ENCODE measurements around the gene H3-3A.
A peak's percentile ranks its signal among the peaks of the same experiment; 100 is the strongest.

H3-3A gene

DNA sequence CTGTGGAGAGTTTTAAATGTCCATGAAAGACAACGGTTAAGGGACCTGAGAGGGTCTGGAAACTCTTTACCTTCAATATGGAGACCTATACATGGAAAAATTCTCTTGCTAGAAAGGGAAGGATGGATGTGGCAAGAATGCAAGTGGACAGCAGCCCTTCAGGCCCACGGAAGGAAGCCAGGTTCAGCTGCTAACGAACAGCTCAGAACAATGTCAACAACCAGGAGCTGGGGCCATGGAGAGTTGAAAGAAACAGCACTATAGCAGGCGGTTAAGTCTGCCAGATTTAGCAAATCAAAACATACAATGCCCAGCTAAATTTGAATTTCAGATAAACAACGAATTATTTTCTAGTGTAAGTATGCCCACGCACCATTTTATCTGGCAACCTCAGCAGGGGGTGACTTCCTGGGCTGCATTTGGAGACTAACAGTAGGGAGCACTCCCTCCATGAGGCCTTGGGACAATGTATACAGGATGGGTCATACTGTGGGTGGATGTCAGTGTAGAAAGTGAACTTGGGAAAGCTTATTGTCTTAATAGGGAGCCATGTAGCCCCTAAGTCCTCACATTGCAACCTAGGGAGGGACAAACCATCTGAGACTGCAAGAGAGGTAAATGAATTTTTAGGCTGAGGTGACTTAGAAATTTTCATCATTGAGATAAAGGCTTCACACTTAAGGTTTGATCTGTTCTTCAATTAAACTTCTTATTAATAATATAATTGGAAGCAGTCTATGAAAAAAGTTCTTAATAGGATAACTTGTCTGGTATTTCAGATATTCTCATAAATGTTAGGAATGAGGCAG is 7.8 kb upstream of the H3-3A start:
- no peak for DNase-seq

DNA sequence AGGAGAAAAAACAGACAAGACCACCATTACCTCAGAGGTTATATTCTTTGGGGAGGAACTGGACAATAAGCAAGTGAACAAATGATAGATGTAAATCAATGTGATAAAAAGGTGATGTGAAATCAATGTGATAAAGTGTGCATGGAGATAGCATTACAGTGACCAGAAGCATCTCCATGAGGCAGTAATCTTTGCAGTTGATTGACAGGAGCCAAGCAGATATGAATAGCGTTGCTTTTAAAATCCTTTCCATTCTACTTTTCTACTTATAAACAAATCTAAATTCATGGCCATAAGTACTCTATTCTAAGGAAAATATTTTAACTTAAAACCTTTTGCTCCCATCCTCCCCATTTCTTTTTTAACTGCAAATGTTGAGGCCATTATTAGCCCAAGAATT is 2.8 kb upstream of the H3-3A start:
- no peak for DNase-seq

DNA sequence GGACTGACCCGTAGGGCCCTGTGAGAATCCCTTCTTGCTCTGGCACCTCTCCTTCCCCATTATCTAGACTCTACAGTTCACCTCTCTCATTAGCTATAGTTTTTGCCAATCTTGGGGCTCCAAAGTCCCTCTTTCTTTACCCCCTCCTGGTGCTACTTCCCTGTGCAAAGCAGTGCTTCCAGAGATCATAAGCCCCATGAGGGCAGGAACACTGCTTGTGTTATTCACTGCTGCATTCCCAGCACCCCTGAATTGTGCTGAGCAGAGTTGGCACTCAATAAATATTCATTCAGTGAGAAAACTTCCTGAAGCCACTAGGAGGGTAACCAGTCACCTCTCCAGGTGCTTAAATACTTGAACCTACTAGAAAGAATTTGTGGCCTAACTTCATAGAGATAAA is 2.1 kb upstream of the H3-3A start:
- no peak for DNase-seq

DNA sequence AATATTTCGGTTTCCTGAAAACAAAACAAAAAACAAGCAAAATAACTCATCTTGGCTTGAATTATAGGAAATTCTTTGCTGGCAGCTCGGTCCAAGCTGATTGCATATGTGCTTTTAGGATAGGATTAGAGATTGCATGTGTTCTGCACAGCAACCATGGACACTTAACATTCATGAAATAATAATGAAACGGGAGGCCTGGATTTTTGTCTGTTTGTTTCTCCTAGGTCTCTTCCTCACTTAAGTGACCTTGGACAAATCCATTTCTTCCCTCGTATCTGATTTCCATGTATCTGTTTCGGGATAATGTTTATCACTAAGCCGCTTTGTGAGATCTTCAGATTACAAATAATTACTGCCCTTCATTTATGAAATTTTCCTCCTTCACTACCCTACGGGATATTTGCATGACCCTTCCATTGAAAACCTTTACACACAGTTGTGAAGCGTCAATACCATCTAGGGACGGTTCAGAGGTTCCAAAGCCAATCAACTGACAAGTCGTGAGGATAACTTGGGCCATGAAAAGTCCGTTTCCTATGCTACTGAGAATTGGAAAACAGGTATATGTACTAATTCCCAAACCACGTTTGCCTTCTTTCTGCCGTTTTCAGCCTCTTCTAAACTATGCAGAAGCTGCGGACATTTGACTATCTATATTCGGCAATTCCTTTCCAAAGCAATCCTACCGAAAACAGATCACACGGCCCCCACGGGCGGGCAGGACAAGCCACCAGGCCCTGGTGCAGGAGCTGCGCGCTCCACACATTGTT is 1.3 kb upstream of the H3-3A start:
- DNase-seq = no peak

DNA sequence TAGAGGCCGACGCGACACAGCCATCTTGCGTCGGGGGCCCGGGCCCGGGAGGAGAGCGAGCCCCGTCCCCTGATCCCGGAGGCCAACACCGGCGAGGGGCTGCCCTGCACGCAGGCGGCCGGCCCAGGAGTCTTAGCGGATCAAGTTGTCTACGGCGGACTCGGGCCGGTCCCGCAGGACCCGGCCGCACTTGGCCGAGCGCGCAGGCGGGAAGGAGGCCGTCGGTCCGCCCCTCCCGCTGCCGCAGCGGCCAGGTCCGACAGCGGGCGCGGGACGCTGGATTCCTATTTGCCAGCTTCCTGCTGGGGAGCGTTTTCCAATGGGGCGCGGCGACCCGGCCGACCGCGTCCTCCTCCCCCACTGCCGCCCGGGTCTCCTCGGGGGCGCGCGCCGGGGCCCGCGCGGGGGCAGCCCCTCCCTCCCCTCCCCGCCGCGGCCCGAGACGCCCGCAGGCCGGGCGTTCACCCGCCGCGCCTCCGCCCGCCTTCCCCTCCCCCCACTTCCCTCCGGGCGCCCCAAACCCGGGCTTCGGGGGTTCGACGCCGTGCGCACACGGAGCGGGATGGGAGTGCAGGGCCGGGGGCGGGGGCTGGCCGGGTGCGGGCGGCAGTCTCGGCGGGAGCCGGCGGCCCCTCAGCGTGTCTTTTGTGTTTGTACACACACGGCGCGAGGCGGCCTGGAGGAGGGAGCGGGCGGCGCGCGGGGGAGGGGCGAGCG is 517 bp upstream of the H3-3A start:
- peak; percentile 66 for DNase-seq

DNA sequence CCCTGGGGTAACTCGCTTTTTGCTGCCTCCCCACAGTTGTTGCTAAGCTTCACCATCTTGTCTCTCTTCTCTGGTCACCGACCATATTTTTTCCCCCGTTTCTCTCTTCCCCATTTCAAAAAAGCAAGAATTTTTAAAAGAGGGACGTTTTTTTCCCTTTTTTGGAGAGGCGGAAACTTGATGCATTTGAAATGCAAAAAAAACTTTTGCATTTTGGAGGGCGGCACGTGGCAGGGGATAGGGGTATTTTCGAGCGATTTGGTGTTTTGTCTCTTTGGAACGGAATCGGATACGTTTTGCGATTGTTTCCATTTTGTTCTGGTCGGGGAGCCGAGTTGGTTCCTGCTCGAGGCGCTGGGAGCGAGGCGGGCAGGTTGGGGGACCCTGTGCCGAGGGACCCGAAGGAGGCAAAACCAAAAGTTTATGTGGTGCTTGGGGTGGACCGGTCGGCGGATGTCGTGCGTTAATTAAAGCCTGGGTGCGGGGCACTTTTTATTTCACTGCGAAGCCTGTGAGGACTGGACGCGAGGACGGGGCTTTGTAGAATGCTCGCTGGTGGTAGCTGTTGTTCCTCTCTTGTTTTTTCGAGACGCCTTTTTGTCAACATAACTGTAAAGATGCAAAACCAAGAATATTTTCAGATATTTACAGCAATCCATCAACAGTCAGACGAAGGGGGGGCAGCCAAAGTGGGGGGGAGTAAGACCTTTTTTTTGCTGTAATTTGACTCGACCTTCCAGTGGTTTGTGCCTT is 884 bp downstream of the H3-3A start:
- DNase-seq = peak; percentile 52

DNA sequence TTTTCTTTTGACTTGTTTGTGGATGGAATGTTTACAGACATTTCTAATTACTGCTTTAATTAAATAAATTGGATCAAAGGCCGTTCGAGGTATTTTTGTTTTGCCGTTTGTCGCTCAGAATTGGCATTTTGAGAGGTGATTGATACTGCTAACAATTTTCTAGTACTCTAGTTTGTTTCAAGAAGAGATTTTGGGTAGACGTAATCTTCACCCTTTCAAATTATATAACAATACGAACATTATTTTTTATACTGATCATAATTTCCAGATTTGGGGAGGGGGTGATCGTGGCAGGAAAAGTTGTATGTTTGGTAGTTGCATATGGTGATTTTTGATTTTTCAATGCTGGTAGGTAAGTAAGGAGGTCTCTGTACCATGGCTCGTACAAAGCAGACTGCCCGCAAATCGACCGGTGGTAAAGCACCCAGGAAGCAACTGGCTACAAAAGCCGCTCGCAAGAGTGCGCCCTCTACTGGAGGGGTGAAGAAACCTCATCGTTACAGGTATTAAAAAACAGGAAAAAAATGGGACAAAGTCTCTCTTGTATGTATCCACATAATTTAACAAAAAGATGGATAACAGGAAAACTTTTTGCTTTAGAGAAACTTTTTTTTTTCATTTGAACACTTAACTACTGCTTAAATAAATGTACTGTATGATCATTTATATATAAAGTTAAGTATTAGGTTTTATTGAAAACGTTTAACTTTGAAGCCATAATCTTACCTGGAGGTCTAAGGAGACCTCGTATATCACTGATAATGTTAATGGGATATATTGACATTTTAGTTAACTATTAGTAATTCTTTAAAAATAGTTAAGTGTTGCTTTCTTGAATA is 1.7 kb downstream of the H3-3A start:
- no peak for DNase-seq

DNA sequence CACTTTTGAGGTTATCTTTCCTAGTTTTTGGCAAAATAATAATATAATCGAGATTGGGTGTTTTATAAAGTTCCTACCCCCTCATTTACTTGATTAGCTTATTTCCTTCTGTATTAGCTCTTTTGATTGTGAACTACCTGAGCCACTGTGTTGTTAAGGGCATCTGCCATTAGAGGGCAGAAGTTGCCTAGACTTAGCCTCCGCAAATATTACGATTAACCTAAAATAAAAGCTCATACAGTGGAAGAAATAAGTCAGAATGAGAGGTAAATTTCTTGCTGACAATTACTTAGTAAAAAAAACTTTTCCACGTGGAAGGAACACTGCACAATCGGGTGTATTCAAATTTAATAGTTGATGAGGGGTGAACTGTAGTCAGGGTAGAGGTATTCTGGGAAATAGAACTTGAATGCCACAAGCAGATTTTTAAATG is 2.3 kb downstream of the H3-3A start:
- peak; percentile 56 for DNase-seq

DNA sequence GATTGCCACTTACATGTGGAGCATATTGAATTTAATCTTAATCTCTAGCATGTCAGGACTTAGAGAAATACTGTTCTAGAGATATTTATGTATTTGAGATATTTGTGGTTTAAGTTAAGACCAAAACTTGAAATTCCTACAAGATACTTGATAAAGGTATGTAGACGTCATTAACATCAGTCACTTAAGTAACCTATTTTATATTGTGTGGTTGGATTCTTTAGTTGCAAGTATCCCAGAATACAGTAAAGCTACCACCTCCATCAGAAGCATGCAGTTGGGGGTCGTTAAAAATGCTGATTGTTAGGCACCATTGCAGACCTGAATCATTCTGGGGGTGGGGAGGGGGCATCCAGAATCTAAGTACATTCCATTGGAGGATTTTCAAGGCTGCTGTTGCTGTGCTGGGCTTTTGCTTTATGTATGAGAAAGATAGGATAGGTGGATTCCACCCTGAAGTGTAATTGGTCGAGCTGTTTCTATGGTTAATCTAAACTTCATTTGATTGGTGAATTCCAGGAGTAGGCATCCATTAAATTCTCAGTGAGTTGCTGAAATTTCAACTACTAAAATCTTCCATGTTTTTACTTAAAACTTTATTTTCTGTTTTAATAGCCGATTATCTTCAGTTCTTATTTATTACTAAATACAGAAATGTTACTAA is 4.0 kb downstream of the H3-3A start:
- DNase-seq = no peak

DNA sequence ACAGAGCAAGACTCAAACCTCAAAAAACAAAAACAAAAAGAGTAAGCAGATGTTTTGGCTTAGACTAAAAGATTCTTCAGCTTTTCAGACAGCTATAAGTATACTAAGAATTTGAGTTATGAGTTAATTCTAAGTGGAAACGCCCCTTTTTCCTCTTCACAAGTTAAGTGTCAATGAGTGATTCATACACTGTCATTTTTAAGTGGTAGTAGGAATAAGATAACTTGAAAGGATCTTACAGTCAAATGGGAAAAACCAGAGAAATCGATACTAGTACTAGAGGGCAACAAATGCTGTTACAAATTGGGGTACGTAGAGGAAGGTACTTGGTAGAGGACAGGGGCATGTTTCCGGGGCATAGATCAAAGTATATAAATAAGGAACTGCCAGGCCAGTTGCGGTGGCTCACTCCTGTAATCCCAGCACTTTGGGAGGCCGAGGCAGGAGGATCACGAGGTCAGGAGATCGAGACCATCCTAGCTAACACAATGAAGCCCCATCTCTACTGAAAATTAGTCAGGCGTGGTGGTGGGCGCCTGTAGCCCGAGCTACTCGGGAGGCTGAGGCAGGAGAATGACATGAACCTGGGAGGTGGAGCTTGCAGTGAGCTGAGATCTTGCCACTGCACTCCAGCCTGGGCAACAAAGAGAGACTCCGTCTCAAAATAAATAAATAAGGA is 7.4 kb downstream of the H3-3A start:
- DNase-seq = no peak

DNA sequence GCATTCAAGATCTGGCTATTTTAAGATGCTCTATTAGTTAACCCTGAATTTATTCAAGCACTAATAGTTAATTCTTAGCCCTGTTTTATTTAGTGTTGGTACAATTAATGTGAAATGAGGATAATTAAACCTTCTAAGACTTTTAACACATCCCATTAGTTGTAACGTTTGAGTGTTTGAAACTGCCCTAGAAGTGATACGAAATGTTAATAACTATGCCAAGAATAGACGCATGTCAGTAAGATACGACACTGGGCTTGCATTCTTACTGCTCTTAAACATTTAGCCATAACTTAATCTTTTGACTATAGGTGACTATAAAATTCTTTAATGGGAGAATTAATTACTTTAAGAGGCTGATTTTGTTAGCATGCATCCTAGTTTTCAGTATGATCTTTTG is 9.8 kb downstream of the H3-3A start:
- DNase-seq = no peak

DNA sequence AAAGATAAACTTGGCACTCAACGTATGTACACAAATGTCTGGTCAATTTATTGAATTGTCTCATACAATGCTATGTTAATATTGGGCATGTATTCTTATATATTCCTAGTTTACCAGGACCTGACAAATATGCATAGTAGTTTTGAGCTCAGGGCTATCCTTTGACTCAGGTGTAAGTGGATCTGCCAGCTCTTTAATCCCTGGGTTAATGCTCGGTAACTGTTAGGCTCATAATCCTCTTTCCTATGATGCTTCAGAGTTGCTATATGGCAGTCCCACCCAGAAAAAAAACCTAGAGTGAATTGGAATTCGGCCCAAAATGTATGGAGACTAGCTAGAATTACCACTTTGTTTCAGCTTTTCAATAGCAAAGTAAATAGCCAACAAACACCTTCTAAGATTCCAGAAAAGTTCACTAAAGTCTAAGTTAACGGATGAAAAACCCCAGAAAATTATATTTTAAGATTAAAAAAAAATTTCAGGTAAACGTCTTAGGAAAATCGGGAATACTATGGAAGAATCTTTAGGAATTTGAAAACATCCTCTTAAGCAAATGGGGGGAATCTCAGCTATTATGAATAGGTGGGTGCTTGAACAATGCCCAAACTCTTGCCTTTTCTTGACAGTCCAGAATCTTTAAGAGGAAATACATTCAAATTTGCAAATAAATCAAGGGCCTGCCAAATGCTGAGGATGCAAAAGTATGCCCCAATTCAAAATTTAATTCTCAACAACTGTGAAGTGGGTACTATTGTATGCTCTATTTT is 10.9 kb downstream of the H3-3A start:
- no peak for DNase-seq

DNA sequence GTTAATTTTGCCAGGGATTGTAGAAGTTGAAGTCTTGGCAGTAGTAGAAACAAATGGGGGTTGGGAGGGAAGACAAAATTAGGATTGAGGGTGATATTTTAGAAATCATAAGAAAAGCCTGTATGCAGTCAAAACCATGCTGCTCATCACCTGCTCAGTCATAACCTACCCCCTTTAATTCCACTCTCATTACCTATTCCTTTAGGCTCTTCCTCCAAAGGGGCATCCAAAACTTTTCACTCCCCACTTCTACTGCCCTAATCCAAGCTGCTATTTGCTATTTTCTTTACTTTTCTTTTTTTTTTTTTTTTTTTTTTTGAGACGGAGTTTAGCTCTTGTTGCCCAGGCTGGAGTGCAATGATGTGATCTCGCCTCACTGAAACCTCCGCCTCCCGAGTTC is 11.5 kb downstream of the H3-3A start:
- DNase-seq = no peak

DNA sequence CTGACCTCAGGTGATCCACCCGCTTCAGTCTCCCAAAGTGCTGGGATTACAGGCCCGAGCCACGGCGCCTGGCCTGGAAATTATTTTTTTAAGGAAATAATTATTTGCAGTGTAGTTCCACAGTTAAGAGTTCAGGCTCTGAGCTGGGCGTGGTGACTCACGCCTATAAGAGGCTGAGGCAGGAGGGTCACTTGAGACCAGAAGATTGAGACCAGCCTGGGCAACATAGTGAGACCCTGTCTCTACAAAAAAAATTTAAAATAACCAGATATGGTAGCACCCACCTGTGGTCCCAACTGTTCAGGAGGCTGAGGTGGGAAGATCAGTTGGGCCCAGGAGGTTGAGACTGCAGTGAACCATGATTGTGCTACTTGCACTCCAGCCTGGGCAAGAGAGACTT is 13.9 kb downstream of the H3-3A start:
- no peak for DNase-seq

DNA sequence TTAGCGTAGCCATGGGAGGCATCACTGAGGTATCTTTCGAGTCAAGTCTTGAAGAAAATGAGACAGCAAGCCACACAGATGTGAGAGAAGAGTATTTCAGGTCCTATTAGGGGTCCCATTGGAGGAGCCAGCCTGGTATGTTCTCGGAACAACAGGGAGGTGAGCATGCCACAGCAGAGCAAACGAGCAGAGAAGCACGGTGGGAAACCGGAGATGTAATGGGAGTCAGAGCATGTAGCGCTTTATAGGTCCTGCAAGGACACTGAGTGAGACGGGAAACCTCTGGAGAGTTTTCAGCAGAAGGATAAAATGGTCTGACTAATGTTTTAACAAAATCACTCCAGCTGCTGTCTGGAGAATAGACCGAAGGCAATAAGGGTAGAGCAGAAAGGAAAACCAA is 15.9 kb downstream of the H3-3A start:
- DNase-seq = no peak

DNA sequence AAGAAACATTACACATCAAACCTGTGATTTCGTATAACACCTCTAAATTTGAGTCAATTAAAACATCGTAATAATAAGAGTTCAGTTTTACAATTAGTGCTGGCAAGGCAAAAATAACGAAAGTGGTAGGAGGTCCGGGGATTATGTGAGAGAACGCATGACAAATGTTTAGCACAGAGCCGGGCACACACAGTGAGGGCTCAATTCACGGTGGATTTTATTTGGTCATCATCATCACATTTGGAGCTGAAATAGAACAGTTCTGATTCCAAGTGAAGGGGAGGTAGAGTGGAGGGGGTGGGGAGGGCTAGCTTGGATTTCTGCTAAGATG is 20.0 kb downstream of the H3-3A start:
- no peak for DNase-seq

DNA sequence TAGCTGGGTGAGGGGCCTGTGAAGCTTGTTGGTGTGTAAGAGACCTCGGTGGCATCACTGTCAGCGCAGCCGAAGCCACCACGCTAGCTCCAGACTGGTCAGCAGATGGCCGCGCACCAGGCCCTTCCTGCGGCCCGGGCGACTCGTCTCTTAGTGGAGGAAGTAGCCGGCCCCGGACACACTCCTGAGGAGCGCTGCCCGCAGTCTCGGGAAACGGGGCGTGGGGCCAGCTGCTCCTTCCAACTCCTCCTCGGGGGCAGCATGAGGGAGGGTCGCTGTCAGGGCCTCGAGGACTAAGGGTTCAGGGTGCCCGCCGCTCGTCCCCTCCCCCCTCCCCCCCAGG is 20.4 kb downstream of the H3-3A start:
- DNase-seq = no peak

DNA sequence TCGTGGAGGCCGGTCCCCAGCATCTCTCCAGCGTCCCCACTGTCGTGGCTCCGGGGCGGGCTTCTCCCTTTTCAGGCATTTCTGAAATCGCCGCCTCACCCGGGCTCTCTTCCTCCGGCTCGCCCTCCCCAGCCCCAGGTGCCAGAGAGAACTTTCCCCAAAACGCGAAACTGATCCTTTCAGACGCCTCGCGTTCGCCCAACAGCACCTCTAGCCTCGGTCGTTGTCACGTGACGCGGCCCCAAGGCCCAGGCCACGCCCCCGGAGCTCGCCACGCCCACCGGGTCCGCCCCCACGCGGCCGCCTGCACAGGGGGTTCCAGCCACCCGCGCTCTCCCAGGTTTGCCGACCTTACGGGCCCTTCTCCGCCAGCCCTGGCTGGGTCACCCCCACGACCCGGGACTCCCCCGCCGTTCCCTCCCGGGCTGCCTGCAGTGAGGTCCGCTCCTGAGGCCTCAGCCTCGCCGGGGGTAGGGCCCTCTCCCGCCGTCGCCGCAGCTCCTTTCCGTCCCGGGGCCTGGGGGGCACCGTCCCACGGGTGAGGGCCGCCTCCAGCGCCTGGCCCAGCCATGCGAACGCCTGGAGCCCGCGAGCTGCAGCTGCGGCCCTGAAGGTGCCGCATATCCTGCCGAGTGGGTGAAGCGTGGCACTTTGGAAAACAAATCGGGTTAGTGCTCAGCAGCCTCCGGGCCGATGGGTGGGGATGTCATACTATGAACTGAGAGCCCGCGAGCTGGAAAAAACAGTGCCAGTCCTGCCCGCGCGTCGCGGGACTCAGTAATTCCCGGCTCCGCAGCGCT is 21.0 kb downstream of the H3-3A start:
- DNase-seq = peak; percentile 95

DNA sequence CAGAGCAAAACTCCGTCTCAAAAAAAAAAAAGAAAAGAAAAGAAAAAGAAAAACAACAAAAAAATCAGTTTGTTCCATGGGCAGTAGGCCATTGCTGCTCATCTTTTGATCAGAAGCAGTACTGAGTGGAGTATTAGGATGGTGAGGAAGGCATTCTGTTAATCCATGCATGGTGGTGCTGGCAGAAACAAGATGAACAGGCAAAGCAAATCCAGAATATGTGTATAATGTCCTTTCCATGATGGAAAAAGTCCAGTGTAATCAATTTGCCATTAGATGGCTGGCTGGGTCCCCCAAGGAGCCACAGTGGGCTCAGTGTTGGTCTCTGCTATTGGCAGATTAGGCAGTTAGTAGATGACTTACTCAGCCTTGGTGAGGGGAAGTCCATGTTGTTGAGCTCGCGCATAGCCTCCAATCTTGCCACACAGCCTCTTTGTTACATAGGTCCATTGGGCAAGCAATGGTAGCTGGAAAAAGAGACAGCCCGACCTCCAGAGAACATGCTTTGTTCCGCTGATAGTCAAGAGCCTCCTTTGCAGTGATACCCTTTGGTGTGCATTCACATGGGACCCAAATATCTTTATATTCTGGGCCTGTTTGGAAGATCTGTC is 23.3 kb downstream of the H3-3A start:
- no peak for DNase-seq

All from CD4-positive, alpha-beta T cell treated with Interleukin-17A for 4 hours (primary cell).